GM18519 (cell line): Measurements from ENCODE around the gene HSD11B1L.
"Not testable (repeated sequence)": the region's sequence is repeated elsewhere in the genome, so short reads cannot be mapped to it uniquely, and the experiment has no call there.

Experiments
- ATAC-seq: cut with Tn5 transposase; IDR thresholded peaks from one replicate; pipeline ENCODE4 v1.9.1; 2021; ENCODE audit warnings: mild to moderate bottlenecking, moderate library complexity; ENCODE audit not compliant: unreplicated experiment, low FRiP score

Gene HSD11B1L

GRCh38 chr19:5719961-5720790 is 39.3 kb downstream of the HSD11B1L start, which contains the start of the genes CATSPERD and LONP1:
TSS of gene CATSPERD (plus strand) at chr19:5720637. CDS start at chr19:5720738, 101 bp downstream.
TSS of gene LONP1 (minus strand) at chr19:5720146. CDS start at chr19:5720132, 14 bp downstream.
- ATAC-seq, result peak; percentile 70

DNA sequence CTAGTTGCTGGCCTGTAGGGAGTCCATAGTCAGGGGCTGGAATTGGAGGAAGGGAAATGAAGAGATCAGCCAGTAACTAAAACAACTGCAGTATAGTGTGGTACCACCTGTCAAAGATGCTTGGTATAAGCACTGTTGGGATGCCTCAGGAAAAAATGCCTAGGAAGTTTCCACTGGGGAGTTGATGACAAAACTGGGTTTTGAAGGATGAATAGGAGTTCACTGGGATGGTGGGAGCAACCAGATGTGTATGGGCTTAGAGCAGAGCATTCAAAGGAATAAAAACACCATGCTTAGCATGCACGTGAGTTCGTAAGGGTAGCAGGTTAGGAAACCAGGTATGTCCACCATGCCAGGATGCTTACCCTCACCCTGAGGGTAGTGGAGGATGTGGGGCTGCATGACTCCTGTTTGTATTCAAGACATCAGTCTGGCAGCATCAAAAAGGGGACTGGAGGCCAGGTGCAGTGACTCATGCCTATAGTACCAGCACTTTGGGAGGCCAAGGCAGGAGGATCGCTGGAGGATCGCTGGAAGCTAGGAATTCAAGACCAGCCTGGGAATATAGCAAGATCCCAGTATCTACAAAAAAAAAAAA is 46.7 kb downstream of the HSD11B1L start:
- no peak for ATAC-seq

DNA sequence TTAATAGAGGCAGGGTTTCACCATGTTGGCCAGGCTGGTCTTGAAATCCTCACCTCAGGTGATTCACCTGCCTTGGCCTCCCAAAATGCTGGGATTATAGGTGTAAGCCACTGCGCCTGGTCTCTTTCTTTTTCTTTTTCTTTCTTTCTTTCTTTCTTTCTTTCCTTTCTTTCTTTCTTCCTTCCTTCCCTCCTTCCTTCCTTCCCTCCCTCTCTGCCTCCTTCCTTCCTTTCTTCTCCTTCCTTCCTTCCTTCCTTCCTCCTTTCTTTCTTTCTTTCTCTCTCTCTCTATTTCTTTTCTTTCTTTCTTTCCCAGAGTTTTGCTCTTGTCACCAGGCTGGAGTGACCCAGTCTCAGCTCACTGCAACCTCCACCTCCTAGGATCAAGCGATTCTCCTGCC is 52.3 kb downstream of the HSD11B1L start:
- ATAC-seq, result not testable (repeated sequence)
